NCI-H526 treated with DMSO at 0.1 percent for 48 hours (cell line): Measurements from ENCODE around the gene GSTK1.
"Not testable (repeated sequence)": the region's sequence is repeated elsewhere in the genome, so short reads cannot be mapped to it uniquely, and the experiment has no call there.

Experiments
- DNase-seq: peaks from one replicate; lab custom pipeline; 2025; lab: John Stamatoyannopoulos, UW

Gene GSTK1

GRCh38 chr7:143271240-143271639 is 8.0 kb downstream of the GSTK1 start:
- no peak for DNase-seq

GRCh38 chr7:143272871-143273270 is 9.6 kb downstream of the GSTK1 start:
- DNase-seq = no peak

- no peak for DNase-seq
Observed at GRCh38 chr7:143279186-143280098, 16.2 kb downstream of the GSTK1 start.

GRCh38 chr7:143280160-143280559 is 16.9 kb downstream of the GSTK1 start:
- DNase-seq = no peak

- no peak for DNase-seq
Observed at GRCh38 chr7:143280566-143280965, 17.3 kb downstream of the GSTK1 start.

- DNase-seq = no peak
Observed at GRCh38 chr7:143281529-143281928, 18.3 kb downstream of the GSTK1 start.

GRCh38 chr7:143282124-143282523 is 18.9 kb downstream of the GSTK1 start:
- DNase-seq = no peak

GRCh38 chr7:143283381-143283780 is 20.1 kb downstream of the GSTK1 start:
- DNase-seq = no peak

- DNase-seq = peak; percentile 29
Observed at GRCh38 chr7:143284591-143285469, 21.6 kb downstream of the GSTK1 start, which contains the start of gene TMEM139. TMEM139 (plus strand) TSS chr7:143284958; CDS start chr7:143285958, 1,000 bp downstream.

GRCh38 chr7:143285470-143285778 is 22.2 kb downstream of the GSTK1 start:
- no peak for DNase-seq

GRCh38 chr7:143285806-143286521 is 22.7 kb downstream of the GSTK1 start:
- DNase-seq = no peak

GRCh38 chr7:143286522-143286890 is 23.3 kb downstream of the GSTK1 start:
- no peak for DNase-seq

- no peak for DNase-seq
Observed at GRCh38 chr7:143287339-143287934, 24.2 kb downstream of the GSTK1 start.

GRCh38 chr7:143287935-143288826 is 24.9 kb downstream of the GSTK1 start, which contains the start of gene CASP2:
CASP2 (plus strand) TSS chr7:143288351; CDS start chr7:143288456, 105 bp downstream.
- DNase-seq = peak; percentile 94

GRCh38 chr7:143288836-143289235 is 25.6 kb downstream of the GSTK1 start:
- DNase-seq = no peak

GRCh38 chr7:143289421-143289820 is 26.2 kb downstream of the GSTK1 start:
- DNase-seq = no peak

GRCh38 chr7:143289888-143290287 is 26.6 kb downstream of the GSTK1 start:
- DNase-seq = not testable (repeated sequence)

- DNase-seq = no peak
Observed at GRCh38 chr7:143290293-143290692, 27.1 kb downstream of the GSTK1 start.

GRCh38 chr7:143292876-143293275 is 29.6 kb downstream of the GSTK1 start:
- no peak for DNase-seq

GRCh38 chr7:143295870-143296269 is 32.6 kb downstream of the GSTK1 start:
- DNase-seq = no peak

- no peak for DNase-seq
Observed at GRCh38 chr7:143296686-143297085, 33.4 kb downstream of the GSTK1 start.
